CD4-positive, alpha-beta T cell treated with Interleukin-15 for 4 hours (primary cell): Measurements from ENCODE around the gene SEMA7A.

Experiments
- DNase-seq: peaks from one replicate; pipeline ENCODE4 v3.0.0-alpha.2; 2020; ENCODE audit warnings: low spot score

Gene SEMA7A

DNA sequence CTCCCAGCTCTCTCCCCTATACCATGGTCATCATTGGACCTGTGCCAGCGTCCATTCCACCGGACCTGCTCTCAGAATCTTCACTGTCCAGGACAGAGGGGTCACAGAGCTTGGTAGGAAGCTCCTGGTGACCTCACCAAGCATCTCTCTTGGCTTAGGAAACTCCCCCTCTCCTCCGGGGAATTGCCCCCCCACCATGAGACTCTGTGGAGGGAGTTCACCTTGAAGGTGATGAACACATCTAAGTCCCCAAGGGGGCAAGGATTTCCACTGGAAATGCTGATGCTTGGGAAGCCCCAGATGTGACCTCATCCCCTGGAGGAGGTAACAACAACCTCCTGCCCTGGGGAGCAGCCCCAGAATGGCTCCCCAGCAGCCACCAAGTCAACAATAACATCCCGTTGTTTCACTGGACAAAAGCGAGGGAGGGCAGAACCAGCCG lies 3.2 kb downstream of the SEMA7A start:
- DNase-seq = no peak

DNA sequence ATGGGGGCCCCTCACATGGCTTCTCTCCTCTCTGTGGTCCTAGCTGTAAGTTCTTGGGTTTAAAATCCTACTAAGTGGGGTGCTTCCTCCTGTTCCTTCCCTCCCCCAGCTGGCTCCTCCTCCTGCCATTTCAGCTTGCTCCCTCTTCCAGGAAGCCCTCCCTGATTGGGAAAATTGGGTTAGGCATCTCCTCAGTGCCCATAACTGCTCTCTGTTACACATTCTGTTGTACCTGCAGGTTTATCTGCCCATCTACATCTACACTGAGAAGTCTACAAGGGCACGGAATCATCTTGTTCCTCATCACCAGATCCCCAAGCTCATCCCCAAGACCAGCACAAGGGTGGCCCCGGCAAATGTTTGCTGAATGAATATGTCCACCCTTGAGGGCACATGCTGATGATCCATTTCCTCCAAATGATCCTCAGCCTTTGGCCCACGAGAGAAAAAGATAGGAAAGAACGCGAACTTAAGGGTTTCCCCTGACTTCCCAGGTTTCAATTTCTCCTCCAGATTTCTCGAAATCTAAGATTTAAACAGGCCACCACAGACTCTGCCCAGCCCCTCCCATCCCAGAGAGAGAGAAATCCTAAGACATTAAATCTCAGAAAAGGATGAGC lies 3.9 kb downstream of the SEMA7A start:
- DNase-seq = no peak

DNA sequence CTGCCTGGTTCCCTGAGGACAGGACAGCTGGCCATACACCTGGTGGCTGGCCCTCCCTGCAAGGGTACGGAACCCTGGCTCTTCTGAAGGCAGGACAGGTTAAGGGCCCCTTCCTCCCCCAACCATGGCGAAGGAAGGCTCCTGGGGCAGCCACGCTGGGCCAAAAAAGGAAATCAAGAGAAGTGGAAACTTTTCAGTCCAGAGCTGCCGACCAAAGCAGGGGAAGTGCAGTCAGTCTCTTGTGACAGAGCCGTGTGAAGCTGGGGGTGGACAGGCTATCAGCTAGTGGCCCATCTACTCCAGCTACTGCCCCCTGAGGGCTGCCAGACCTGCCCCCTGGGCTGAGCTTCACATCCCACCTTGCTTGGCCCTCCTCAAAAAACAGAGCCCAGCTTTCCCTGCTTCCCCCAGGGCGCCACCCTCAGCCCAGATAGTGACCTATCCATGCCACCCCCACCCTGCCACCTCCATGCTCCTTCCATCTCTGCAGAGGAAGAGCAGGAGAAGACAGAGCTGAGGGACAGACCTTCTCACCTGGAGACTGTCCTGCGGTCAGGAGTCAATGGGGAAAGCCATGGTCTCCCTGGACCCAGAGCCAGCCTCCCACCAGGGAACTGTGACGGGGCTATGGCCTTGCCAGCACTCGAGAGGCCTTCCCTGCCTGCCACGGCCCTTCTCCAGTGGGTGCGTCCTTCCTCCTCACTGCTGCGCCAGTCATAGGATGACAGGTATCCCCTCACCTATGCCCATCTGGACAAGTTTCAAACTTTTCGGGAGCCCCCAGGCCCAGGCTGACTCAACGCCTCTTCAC lies 4.6 kb downstream of the SEMA7A start:
- no peak for DNase-seq

DNA sequence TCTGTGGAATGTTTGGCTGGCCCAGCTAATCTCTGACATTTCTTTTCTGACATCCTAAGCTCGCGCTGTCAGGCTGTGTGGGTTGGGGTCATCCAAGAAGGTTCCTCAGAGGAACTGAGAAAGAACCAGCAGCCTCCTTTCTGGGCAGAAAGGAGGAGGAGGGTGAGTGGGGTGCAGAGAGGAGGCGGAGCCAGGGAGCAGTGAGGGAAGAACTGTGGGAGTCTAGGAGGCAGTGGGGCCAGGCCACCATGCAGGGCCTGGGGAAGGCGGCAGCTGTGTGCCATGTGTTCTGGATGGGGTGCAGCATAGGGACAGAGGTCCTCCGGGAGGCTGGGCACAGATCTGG lies 5.3 kb downstream of the SEMA7A start:
- DNase-seq = no peak

DNA sequence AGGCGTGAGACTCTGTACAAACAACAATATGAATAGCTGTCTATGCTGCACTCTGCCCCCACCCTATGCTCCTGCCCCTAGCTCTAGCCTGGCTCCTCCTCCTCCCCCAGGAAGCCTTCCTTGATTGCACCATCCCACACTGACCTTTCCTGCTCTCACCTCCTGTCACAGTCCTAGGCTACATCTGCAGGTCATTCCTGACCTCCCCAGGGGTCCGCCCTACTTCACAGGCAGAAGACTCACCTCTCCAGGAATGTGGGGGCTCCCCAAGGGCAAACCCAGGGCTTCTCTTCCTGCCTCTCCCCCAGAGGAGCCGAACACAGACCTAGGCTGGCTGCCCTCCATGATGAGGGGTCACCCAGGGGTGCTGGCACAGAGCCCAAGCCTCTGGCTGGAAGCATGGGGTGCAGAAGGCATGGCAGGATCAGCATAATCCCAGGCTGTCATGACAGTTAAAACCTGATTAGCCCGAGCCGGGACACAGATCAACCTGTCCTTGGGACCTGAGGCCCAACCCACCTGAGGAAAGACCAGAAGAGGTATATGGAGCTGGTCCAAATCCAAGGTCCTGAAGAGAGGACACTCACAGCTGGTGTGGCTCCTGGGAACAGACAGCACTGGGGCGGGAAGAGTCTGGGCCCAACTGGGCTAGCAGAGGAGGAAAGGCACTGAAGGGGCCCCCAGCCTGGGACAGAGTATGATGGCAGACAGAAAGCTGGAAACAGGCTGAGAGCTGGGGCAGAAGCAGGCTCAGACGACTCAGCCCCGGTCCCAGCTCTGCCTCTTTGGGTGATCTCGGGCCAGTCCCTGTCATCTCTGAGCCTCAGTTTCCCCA lies 5.9 kb downstream of the SEMA7A start:
- DNase-seq = no peak

DNA sequence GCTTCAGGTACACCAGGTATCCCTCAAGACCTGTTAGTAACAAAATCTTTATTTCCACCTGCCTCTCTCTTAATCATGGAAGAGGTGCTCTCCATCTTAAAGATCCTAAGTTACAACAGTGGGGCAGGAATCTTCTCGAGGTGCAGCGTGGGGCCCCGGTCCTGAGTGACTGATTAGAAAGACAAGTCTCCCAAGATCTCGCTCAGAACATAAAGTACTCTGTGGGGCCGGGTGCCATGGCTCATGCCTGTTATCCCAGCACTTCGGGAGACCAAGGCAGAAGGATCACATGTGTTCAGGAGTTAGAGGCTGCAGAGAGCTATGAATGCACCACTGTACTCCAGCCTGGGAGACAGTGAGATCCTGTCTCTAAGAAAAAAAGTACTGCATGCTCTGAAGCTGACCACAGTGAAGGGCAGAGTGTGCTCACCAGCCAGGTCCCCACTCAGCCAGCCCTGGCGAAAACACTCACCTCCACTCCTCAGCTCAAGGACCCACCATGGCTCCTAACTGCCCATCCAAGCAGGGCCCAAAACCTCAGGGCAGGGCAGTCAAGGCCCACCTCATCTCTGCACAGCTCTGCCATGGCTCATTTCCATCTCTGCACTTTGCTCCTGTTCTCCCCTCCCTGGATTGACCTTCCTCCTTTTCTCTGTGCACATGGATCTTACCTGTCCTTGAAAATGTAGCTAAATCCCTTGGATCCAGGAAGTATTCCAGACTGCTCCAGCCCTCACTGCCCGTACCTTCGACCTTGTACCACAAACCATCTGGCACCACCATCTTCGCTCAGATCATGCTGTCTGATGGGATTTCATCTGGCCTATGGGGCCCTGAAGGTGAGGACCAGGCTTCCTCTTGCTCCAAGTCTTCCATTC lies 7.1 kb downstream of the SEMA7A start:
- no peak for DNase-seq

DNA sequence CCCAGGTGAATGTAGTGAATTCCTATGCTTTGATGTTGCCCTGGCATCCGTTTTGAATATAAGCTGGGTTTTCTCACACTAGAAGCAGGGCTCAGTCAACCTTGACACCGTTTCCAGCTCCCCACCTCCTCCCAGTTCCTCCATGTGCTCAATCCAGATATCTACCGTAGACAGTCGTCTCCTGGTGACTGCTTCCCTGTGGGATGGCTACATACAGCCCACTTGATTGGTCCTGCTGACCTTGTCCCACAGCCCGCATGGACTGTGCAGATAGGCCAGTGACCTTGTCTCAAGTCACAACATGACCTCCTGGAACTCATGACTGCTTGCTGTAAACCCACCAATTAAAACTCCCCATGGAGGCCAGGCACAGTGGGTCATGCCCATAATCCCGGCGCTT lies 8.1 kb downstream of the SEMA7A start:
- DNase-seq = no peak

DNA sequence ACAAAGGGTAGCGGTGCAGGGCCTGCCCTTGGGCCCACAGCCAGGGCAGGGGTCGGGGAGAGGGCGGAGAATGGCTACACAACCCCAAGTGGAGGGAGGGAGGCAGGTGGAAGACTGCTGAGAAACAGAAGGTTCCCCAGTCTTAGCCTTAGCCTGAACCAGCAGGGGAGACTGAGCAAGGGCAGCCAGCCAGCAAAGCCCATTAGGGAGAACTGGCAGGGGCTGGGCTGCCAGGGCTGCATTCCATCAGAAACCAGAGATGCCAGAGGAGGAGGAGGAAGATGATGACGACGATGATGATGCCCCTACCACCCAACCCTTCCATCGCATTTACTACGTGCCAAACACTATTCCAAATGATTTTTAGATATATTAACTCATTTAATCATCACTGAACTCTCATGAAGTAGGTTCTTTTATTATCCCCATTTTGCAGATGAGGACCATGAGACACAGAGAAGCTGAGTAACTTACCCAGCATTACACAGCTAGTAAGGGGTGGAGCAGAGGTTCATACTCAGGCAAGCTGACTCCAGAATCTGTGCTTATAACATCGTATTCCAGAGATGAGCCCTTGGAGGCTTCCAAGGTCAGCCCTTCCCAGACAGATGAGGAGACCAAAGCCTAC lies 8.7 kb downstream of the SEMA7A start:
- DNase-seq = no peak

DNA sequence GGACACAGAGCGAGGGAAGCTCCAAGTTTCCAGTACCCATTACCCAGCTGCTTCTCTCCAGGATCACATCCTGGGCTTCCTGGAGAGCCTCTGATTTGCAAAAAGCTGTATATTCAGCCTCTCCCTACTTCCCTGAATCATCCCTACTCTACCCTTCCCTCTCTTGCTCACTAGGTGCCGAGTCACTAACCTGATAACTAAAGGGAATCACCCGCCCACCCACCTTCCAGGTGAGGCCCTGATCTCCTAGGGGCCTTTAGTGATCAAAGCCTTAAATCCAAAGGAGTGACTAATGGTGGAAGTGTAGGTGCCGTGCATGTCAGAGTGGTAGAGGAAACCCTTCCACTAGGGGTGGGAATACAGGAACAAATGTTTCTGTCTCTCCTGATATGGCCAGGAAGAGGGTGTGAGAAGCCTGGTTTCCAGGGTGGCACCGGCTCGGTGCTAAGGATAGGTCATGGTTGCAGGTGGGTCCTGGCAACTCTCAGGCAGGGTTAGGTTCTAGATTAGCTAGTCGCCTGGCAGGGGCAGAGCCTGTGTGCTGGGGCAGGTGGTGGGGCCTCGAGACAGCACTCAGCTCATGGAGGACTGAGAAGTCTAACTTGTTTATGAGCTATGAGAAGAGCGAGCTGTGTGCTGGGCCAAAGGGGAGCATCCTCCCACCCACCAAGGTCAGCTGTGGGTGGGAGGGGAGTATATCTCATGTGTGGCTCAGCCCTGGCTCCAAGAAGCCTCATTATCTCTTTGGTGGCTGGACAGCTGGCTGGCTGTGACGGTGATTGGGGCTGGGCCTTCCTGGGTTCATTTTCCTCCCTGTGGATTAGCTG lies 10.1 kb downstream of the SEMA7A start:
- no peak for DNase-seq

DNA sequence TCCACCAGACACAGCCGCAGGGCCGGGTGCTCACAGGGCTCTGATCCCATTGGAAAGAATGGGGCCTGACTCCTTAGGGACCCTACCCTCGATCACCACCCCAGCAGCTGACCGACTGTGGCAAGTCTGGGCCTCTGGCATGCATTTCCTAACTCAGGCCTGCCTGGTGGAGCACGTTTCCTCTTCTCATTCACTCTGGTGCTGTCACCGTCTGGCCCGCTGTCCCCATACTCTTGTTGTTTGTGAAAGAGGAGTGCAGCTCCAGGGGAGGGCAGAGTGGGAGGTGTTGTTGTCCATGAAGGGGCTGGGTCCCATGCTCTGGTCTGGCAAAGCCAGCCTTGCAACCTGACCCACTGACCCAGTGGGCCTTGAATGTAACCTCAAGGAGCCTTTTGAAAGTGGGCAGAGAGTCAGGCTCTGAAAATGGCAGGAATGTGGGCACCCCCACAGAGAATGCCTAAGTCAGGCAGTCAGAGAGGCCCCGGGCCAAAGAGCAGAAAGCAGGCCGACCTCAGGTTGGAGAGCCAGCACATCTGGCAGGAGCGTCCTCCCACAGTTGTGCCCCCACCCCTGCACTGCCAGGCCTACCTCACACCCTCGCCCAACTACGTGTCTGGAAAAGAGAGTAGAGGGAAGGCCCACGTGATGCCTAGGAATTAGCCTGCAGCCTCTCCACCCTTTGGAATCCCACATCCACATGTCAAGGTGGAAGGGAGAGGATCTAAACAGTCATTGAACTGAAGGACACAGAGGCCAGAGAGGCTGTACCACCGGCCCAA lies 10.9 kb downstream of the SEMA7A start:
- DNase-seq = no peak

DNA sequence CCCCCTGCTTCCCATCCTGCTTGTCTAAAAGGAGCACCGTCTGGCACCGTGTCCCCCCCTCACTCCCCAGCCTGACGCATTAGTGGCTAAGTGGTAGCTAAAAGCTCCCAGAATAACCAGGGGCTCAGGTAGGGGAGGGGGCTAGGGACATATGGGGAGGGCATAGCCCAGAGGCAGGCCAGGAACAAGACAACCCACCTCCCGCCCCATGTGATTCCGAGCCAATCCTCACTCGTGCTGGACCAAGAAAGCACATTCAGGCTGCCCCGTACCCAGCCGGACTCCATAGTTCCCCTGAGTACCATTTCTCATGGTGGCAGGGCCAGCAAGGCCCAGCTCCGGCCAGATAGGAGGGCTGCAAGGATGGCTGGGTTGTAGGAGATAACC lies 11.5 kb downstream of the SEMA7A start:
- no peak for DNase-seq

DNA sequence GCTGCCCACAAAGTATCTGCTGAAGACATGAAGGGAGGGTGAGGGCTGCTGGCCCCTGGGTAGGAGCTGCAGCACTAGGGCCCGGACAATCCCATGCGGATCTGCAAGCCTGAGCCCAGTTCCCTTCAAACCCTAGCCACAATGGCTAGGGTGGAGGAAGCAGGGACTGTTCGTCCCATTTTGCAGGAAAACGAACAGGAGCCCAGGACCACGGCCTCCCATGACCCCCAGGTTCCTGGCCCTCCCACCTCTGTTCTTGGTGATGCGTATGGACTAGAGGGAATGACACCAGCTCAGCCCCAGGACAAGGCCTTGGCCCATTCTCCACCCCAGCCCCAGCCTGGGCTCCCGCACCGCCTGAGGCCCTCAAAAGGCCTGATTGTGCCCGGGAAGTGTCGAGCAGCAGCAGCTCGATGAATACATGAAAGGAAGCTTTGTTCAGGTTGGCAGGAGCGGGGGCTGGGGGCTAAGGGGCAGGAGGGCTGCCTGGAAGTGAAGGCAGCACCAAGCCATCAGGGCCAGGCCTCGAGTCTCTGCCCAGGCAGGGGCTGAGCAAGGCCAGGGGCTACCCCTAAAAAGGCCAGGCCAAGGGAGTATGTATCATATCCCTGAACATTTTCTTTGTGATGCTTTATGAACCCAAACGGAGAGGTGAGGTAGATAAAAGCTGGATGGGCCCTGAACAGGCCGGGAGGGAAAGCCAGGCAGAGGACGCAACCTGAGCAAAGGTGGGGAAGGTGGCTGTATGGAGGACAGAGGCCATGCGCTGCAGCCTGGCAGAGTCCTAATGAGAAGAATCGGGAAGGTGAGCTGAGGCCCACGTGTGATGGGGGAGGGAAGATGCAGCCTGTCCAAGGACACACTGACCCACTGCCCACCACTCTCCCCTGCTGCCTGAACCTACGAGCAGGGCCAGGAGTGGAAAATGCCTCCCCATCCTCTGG lies 12.2 kb downstream of the SEMA7A start:
- DNase-seq = no peak

DNA sequence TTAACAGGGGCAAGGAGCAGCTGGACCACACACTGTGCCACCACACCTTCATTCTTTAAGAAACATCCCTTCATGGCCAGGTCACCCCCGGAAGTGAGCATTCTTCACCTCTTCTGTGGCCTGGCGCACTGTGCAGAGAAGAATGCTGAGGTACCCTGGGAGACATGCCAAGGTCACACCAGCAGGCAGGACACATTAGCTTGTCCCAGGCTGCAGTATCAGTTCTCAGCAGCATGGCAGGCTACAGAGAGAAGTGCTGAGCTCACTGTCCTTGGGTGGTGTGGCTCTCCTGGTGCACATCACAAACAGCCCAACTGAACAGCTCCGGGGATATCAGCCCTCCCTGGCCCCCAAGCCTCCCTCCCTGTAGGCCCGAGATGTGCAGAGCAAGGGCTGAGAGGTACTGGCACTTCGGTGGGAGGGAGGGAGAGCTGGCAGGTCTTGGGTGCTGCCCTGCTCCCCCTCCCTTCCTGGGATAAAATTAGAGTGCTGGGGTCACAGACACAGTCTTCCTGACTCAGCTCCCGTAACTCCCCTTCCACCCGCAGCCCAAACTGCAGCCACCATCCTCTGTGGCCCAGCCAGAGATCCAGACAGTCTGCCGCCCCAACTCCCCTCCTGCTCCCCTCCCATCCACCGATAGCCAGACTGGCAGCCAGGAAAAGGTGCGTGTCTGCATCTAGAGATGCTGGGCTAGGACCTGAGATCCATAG lies 13.4 kb downstream of the SEMA7A start:
- DNase-seq = no peak

DNA sequence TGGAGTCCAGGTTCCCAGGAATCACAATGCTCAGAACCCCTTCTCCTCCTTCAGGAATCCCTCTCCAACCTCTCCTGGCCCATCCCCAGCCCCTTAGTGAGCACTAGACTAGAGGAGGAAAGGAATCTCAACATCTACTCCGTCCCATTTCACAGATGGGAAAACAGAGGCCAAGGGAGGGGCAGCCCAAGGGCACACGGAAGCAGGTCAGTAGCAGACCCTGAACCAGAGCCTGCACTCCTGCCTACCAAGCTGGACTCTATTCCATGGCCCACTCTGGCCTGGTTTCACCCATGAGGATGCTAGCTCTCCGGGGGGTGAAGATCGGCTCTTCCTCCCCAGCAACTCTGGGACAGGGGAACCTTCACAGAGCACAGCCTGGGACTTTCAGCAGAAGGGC lies 14.3 kb downstream of the SEMA7A start:
- no peak for DNase-seq

DNA sequence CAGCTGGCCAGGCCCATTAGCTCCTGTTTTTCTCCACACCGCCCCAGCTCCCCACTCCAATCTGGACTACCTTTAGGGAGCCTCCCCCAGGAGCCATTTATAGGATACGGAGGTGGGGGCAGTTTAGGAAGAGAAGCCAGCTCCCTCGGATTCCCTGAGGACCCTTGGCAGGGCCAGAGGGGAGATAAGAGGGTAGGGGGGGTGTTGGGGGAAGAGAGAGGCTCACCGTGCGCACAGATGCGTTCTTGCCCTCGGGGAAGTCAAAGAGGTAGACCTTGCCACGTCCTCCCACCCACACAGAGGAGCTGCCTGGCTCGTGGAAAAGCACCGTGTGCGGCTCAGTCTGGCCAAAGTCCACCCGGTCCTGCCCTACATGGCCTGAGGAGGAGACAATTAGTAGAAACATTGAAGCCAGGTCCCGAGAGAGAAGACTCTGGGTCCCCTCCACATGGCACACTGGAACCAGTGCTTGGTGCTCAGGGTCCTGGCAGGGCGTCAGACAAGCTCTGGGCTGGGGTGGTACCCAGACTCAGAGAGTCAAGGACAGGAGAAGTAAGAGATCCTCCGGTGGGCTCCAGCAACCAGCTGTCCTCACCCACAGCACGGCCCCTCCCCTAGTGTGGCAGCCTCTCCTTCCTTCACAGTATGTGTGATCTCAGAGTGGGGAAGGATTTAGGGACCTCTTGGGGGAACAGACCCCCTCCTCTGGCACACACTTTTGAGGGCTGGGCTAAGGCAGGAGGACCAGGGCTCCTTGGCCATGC lies 15.0 kb downstream of the SEMA7A start:
- DNase-seq = no peak

DNA sequence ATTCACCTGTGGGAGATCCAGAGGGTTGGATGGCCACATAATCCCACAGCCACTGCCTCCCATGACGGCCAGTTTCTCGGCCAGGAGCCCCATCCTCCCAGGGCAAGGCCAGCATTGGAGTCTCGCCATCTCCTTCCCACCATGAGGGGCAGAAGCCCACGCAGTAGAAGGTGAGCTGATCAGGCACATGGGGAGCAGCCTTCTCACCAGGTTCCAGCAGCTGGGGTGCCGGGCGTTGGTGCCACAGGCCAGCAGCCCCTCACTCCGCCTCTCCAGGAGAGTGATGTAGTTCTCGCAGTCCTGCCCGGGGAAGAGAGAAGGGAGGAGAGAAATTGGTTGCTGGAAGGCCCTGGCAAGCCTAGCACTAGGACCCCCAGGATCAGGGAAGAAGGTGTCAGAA lies 16.1 kb downstream of the SEMA7A start:
- no peak for DNase-seq

DNA sequence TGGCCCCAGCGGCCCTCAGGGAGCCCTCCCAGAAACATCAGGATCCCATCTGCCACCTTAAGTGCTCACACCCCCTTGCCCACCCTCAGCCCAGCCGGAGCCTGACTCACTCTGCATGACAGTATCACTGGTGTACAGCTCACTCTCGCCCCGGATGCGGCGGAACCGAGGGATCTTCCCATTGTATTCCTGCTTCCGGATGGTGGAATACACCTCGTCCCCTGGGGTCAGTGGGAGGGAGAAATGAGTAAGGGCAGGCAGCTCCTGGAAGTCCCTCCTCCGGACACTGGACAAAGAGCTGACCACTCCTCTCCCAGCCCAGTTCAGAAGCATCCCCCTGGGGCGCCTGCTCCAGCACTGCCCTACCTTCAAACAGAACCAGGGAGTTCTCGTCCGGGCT lies 16.5 kb downstream of the SEMA7A start:
- DNase-seq = no peak
